GM23248 (cell line): ENCODE measurements around the gene CFLAR. TPM values are rescaled to one million over a fixed set of nuclear protein-coding genes. Genes with fewer than 3 reads are reported as not detected.

Experiments used
- DNase-seq: peaks from one replicate; pipeline ENCODE4 v3.0.0-alpha.2; 2015
- H2AFZ ChIP-seq: fragments of 200-600 bp; sonication (generic); 2 replicates; pipeline ENCODE4 v1.6.1; 2016; ENCODE audit warnings: antibody characterized with exemption
- H3F3A ChIP-seq: fragments of 200-600 bp; sonication (generic); 2 replicates; pipeline ENCODE4 v1.6.1; 2016; ENCODE audit warnings: mild to moderate bottlenecking, antibody characterized with exemption, mixed run types; ENCODE audit not compliant: insufficient read depth
- H3K27ac ChIP-seq: fragments of 200-600 bp; sonication (generic); 2 replicates; pipeline ENCODE4 v1.5.1; 2016; ENCODE audit warnings: mild to moderate bottlenecking
- H3K27me3 ChIP-seq: fragments of 200-600 bp; sonication (generic); replicated peaks from 2 replicates; pipeline ENCODE4 v1.6.1; 2016; ENCODE audit warnings: mild to moderate bottlenecking; ENCODE audit not compliant: insufficient read depth
- H3K36me3 ChIP-seq: fragments of 200-600 bp; sonication (generic); 2 replicates; pipeline ENCODE4 v1.6.1; 2016; ENCODE audit warnings: low read depth, mild to moderate bottlenecking
- H3K4me1 ChIP-seq: fragments of 200-600 bp; sonication (generic); 2 replicates; pipeline ENCODE4 v1.6.1; 2016; ENCODE audit warnings: mild to moderate bottlenecking; ENCODE audit not compliant: insufficient read depth
- H3K4me2 ChIP-seq: fragments of 200-600 bp; sonication (generic); one replicate; pipeline ENCODE4 v1.6.1; 2016; ENCODE audit warnings: mild to moderate bottlenecking; ENCODE audit not compliant: unreplicated experiment
- H3K4me3 ChIP-seq: fragments of 200-600 bp; sonication (generic); 2 replicates; pipeline ENCODE4 v1.5.1; 2016; ENCODE audit warnings: mild to moderate bottlenecking
- H3K79me2 ChIP-seq: fragments of 200-600 bp; sonication (generic); 2 replicates; pipeline ENCODE4 v1.6.1; 2016; ENCODE audit warnings: mild to moderate bottlenecking; ENCODE audit not compliant: insufficient read depth
- H3K9ac ChIP-seq: fragments of 200-600 bp; sonication (generic); 2 replicates; pipeline ENCODE4 v1.6.1; 2016; ENCODE audit warnings: mild to moderate bottlenecking
- H3K9me2 ChIP-seq: fragments of 200-600 bp; sonication (generic); 2 replicates; pipeline ENCODE4 v1.6.1; 2016; ENCODE audit warnings: mixed run types, mild to moderate bottlenecking, moderate library complexity; ENCODE audit not compliant: insufficient read depth
- H3K9me3 ChIP-seq: fragments of 200-600 bp; sonication (generic); one replicate; pipeline ENCODE4 v1.6.1; 2017; ENCODE audit warnings: low read depth
- H4K20me1 ChIP-seq: fragments of 200-600 bp; sonication (generic); 2 replicates; pipeline ENCODE4 v1.6.0; 2016; ENCODE audit not compliant: insufficient read depth
- EZH2 ChIP-seq: fragments of 200-600 bp; sonication (generic); IDR thresholded peaks from 2 replicates; pipeline ENCODE4 v1.6.1; 2018; ENCODE audit warnings: antibody characterized with exemption, mild to moderate bottlenecking; ENCODE audit not compliant: insufficient read depth, poor library complexity, severe bottlenecking
- EZH2phosphoT487 ChIP-seq: fragments of 200-600 bp; sonication (generic); IDR thresholded peaks from 2 replicates; pipeline ENCODE4 v1.6.1; 2018; ENCODE audit warnings: antibody characterized with exemption, moderate library complexity, mild to moderate bottlenecking, low read depth; ENCODE audit not compliant: insufficient read depth
- WGBS, 2 experiments: methylation state at CpG; one replicate each; pipeline ENCODE4 v1.1.6; 2015 to 2017; ENCODE audit warnings: low lambda C conversion rate in 2 of 2, low coverage in 1 of 2; ENCODE audit errors: missing lambda C conversion rate in 2 of 2; 5-methylcytosine and 5-hydroxymethylcytosine counted together
- in situ Hi-C: fragments of 300-500 bp; cut with MboI; formaldehyde crosslinking; loops from 2 replicates; pipeline ENCODE4 v1.15.0; 2020
- polyA plus RNA-seq: library from polyadenylated mRNA; unstranded; fragments of >200 nt; fragmentation: Nextera tagmentation; extraction: Ambion mirVana; gene quantifications from 2 replicates; pipeline ENCODE4 v1.2.1, GENCODE V29; 2016
- total RNA-seq: library from RNA; depleted of rRNA; stranded (reverse); fragments of >200 nt; shearing (Covaris generic); gene quantifications from 2 replicates; pipeline ENCODE4 v1.2.3, GENCODE V29; 2014

Gene CFLAR
- total and polyA plus RNA-seq, 2 experiments from 2014 or later: 46.1 to 47.2 TPM

DNA sequence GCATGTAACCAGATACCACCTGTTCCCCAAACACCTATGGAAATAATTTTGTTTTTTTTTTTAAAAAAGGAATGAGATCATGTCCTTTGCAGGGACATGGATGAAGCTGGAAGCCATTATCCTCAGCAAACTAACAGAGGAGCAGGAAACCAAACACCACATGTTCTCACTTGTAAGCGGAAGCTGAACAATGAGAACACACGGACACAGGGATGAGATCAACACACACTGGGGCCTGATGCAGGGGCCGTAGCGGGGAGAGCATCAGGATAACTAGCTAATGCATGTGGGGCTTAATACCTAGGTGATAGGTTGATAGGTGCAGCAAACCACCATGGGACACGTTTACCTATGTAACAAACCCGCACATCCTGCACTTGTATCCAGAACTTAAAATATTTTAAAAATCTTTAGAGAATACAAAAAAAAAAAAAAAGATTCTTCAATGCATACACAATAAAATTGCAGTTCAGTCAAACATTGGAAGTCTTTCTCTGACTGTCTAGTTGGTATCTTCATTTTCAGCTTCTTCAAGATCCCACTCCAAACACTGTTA lies 55.4 kb downstream of the CFLAR start:
- Histone ChIP-seq H4K20me1 (no peaks in the 10 kb centered on the region), H2AFZ (no peak overlapping the region), H3K79me2 (no peaks in the 10 kb centered on the region), H3K27ac (no peak overlapping the region), H3K9me2 (peaks cover 6% of the 10 kb centered on the region; the same call in 1 of the 2 replicates), H3K4me2 (no peak overlapping the region), H3K36me3 (peaks cover 6% of the 10 kb centered on the region; the same call in 1 of the 2 replicates), H3K9ac (no peak overlapping the region), H3K4me1 (no peaks in the 10 kb centered on the region), H3K9me3 (no peaks in the 10 kb centered on the region), H3K27me3 (no peaks in the 10 kb centered on the region), H3F3A (peaks cover 35% of the 10 kb centered on the region), H3K4me3 (no peak overlapping the region)
- 40 to 45% methylated on average over 6 of the region's 6 CpGs for WGBS, 2 experiments
- DNase-seq: no peak
- TF ChIP-seq EZH2 (no peak), EZH2phosphoT487 (no peak)
- in situ Hi-C loops: loop anchor here (10.0 kb wide), 1 partner anchor 97 kb away; the partner anchor contains the start of genes HYCC2 and NDUFB3

DNA sequence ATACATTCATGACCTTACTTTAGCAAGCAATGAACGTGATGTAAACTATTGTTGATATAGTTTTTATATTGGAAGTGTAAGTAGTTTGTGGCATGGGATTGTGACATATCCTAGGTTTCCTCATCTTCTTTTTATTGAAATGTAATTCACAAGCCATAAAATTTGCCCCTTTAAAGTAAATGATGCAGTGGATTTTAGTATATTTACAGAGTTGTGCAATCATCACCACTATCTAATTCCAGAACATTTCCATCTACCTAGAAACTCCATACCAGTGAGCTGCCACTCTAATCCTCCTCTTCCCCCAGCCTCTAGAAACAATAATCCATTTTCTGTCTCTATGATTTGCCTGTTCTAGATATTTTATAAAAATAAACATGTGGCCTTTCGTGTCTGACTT lies 56.3 kb downstream of the CFLAR start:
- H3K4me3 ChIP-seq: no peak overlapping the region
- H3K4me1 ChIP-seq: no peaks in the 10 kb centered on the region
- TF ChIP-seq EZH2phosphoT487 (no peak), EZH2 (no peak)
- in situ Hi-C loops: loop anchor here (10.0 kb wide), 1 partner anchor 97 kb away; the partner anchor contains the start of genes HYCC2 and NDUFB3
- H4K20me1 ChIP-seq: no peaks in the 10 kb centered on the region
- no peak overlapping the region for H3K27ac ChIP-seq
- no peak overlapping the region for H2AFZ ChIP-seq
- DNase-seq: no peak
- H3K4me2 ChIP-seq: no peak overlapping the region
- peaks cover 5% of the 10 kb centered on the region; the same call in 1 of the 2 replicates for H3K36me3 ChIP-seq
- WGBS, 2 experiments: 52 to 55% methylated on average over 2 of the region's 2 CpGs
- no peaks in the 10 kb centered on the region for H3K79me2 ChIP-seq
- no peaks in the 10 kb centered on the region for H3K9me3 ChIP-seq
- H3K27me3 ChIP-seq: no peaks in the 10 kb centered on the region
- H3K9me2 ChIP-seq: peaks cover 6% of the 10 kb centered on the region; the same call in 1 of the 2 replicates
- H3K9ac ChIP-seq: no peak overlapping the region
- H3F3A ChIP-seq: peaks cover 38% of the 10 kb centered on the region

DNA sequence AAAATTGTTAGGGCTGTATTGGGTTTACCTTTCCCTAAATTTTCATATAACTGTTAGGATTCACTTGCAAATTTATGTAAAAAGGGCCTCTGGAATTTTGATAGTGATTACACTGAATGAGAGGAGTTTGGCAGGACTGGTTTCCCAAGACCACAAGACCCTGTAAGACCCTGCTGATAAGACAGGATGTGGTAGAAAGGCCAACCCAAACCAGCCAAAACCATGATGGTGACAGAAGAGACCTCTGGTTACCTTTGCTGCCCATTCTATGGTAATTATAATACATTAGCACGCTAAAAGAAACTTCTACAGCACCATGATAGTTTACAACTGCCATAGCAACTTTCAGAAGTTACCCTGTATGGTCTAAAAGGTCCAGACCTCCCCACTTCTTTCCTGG lies 58.7 kb downstream of the CFLAR start:
- in situ Hi-C loops: loop anchor here (5.0 to 10.0 kb wide), 2 partner anchors 100 to 267 kb away; partner anchors contain the start of genes HYCC2 and NDUFB3

DNA sequence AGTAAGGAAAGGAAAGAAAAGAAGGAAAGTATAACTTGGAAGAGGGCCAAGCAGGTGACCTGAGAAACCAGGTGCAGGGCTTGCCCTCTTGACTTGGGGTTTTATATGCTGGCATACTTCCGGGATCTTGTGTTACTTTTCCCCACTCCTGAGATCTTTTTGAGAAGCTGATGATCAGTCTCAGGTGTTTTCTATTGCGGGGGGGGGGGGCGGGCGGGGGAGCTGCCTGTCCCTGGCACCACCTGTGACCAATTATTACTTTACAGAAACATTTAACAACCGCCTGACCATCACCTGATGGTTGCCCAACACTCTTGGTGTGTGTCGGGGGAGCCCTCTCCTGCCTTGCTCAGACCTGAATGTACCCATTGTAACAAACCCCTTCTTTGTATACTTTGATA lies 60.1 kb downstream of the CFLAR start:
- no peak overlapping the region for H2AFZ ChIP-seq
- no peak for DNase-seq
- no peaks in the 10 kb centered on the region for H3K79me2 ChIP-seq
- H3K9me2 ChIP-seq: no peaks in the 10 kb centered on the region
- no peak overlapping the region for H3K4me3 ChIP-seq
- no peaks in the 10 kb centered on the region for H3K4me1 ChIP-seq
- no peak overlapping the region for H3K27ac ChIP-seq
- no peaks in the 10 kb centered on the region for H3K27me3 ChIP-seq
- TF ChIP-seq EZH2 (no peak), EZH2phosphoT487 (no peak)
- H3F3A ChIP-seq: peaks cover 14% of the 10 kb centered on the region; the same call in 1 of the 2 replicates
- WGBS, 2 experiments: 4 to 5% methylated on average over 4 to 6 of the region's 6 CpGs
- H3K9me3 ChIP-seq: no peaks in the 10 kb centered on the region
- no peak overlapping the region for H3K4me2 ChIP-seq
- in situ Hi-C loops: loop anchor here (5.0 to 10.0 kb wide), 2 partner anchors 101 to 269 kb away; partner anchors contain the start of genes HYCC2 and NDUFB3
- no peaks in the 10 kb centered on the region for H3K36me3 ChIP-seq
- H3K9ac ChIP-seq: no peak overlapping the region
- H4K20me1 ChIP-seq: no peaks in the 10 kb centered on the region

More for the DNA sequence above, 58.7 kb downstream of the CFLAR start:
- no peaks in the 10 kb centered on the region for H3K4me1 ChIP-seq
- no peak for DNase-seq
- H3K4me3 ChIP-seq: no peak overlapping the region
- H3K4me2 ChIP-seq: no peak overlapping the region
- H3K9me3 ChIP-seq: no peaks in the 10 kb centered on the region
- H3K9ac ChIP-seq: no peak overlapping the region
- no peak overlapping the region for H2AFZ ChIP-seq
- no peak overlapping the region for H3K27ac ChIP-seq
- TF ChIP-seq EZH2: no peak
- TF ChIP-seq EZH2phosphoT487: no peak
- H3K36me3 ChIP-seq: no peaks in the 10 kb centered on the region
- no peaks in the 10 kb centered on the region for H4K20me1 ChIP-seq
- WGBS, 2 experiments: 37 to 38% methylated on average over 1 of the region's 1 CpG
- peaks cover 26% of the 10 kb centered on the region for H3F3A ChIP-seq
- H3K27me3 ChIP-seq: no peaks in the 10 kb centered on the region
- peaks cover under 1% of the 10 kb centered on the region; the same call in 1 of the 2 replicates for H3K9me2 ChIP-seq
- H3K79me2 ChIP-seq: no peaks in the 10 kb centered on the region
